AG10803 (cell line): Measurements from ENCODE around the gene OTUD1.

ENCODE experiments used
- DNase-seq: peaks from one replicate; pipeline ENCODE4 v3.0.0; 2010; ENCODE audit warnings: low read depth
- H3K4me3 ChIP-seq: 2 replicates; pipeline ENCODE4 v1.5.1; 2011; ENCODE audit warnings: mild to moderate bottlenecking, low read length, control low read depth
- CTCF ChIP-seq: conservative IDR thresholded peaks from 2 replicates; pipeline ENCODE4 v1.5.1; 2011; ENCODE audit warnings: mild to moderate bottlenecking, low read length, control low read depth, inconsistent platforms

The OTUD1 gene

GRCh38 chr10:23467012-23467411 lies 28.1 kb downstream of the OTUD1 start:
- DNase-seq: no peak
- TF ChIP-seq CTCF: no peak
- no peak overlapping the region for H3K4me3 ChIP-seq

GRCh38 chr10:23467548-23467947 lies 28.7 kb downstream of the OTUD1 start:
- DNase-seq: no peak
- no peak overlapping the region for H3K4me3 ChIP-seq
- TF ChIP-seq CTCF: no peak

GRCh38 chr10:23469596-23470237 lies 30.8 kb downstream of the OTUD1 start:
- DNase-seq: no peak
- H3K4me3 ChIP-seq: no peak overlapping the region
- no peak for TF ChIP-seq CTCF

- H3K4me3 ChIP-seq: no peak overlapping the region
- no peak for TF ChIP-seq CTCF
- DNase-seq: no peak
Measured at GRCh38 chr10:23472181-23472580, 33.3 kb downstream of the OTUD1 start.

- H3K4me3 ChIP-seq: no peak overlapping the region
- TF ChIP-seq CTCF: no peak
- DNase-seq: no peak
Measured at GRCh38 chr10:23474081-23474480, 35.2 kb downstream of the OTUD1 start.

- no peak for DNase-seq
- no peak for TF ChIP-seq CTCF
- H3K4me3 ChIP-seq: no peak overlapping the region
Measured at GRCh38 chr10:23474626-23475025, 35.8 kb downstream of the OTUD1 start.

- DNase-seq: no peak
- no peak for TF ChIP-seq CTCF
Measured at GRCh38 chr10:23478570-23478969, 39.7 kb downstream of the OTUD1 start.

More at GRCh38 chr10:23478570-23478969, 39.7 kb downstream of the OTUD1 start:
- H3K4me3 ChIP-seq: no peak overlapping the region
